Osteocyte (in vitro differentiated cells): ENCODE data around the gene FANCC. TPM values are rescaled to one million over a fixed set of nuclear protein-coding genes. Genes with fewer than 3 reads are reported as not detected.

Source experiments
- DNase-seq: peaks from one replicate; pipeline ENCODE4 v3.0.0; 2021; ENCODE audit warnings: mixed read lengths; ENCODE audit not compliant: unreplicated experiment; ENCODE audit errors: extremely low spot score
- H3K27ac Mint-ChIP-seq: one replicate; pipeline ENCODE4 v1.8.0; 2021; ENCODE audit warnings: mild to moderate bottlenecking, mixed read lengths; ENCODE audit not compliant: unreplicated experiment
- H3K27me3 Mint-ChIP-seq: one replicate; pipeline ENCODE4 v1.8.0; 2021; ENCODE audit warnings: mixed read lengths; ENCODE audit not compliant: unreplicated experiment
- H3K36me3 Mint-ChIP-seq: one replicate; pipeline ENCODE4 v1.8.0; 2021; ENCODE audit warnings: mixed read lengths; ENCODE audit not compliant: unreplicated experiment
- H3K4me1 Mint-ChIP-seq: one replicate; pipeline ENCODE4 v1.8.0; 2021; ENCODE audit warnings: mixed read lengths; ENCODE audit not compliant: unreplicated experiment
- H3K4me3 Mint-ChIP-seq: one replicate; pipeline ENCODE4 v1.8.0; 2021; ENCODE audit warnings: mild to moderate bottlenecking, moderate library complexity, mixed read lengths; ENCODE audit not compliant: unreplicated experiment
- H3K9me3 Mint-ChIP-seq: one replicate; pipeline ENCODE4 v1.8.0; 2021; ENCODE audit warnings: mixed read lengths; ENCODE audit not compliant: unreplicated experiment
- total RNA-seq: library from RNA; stranded (reverse); gene quantifications from 2 replicates; pipeline ENCODE4 v1.2.1, GENCODE V29; 2021
- TF ChIP-seq, protein P1 (sequence below): fragments of 200-600 bp; sonication (generic); IDR thresholded peaks from 2 replicates; pipeline ENCODE4 v1.5.0; 2021; ENCODE audit warnings: antibody characterized with exemption, mild to moderate bottlenecking, moderate library complexity

The FANCC gene
- total RNA-seq, 1 donor from 2014 or later = 12.3 TPM

DNA sequence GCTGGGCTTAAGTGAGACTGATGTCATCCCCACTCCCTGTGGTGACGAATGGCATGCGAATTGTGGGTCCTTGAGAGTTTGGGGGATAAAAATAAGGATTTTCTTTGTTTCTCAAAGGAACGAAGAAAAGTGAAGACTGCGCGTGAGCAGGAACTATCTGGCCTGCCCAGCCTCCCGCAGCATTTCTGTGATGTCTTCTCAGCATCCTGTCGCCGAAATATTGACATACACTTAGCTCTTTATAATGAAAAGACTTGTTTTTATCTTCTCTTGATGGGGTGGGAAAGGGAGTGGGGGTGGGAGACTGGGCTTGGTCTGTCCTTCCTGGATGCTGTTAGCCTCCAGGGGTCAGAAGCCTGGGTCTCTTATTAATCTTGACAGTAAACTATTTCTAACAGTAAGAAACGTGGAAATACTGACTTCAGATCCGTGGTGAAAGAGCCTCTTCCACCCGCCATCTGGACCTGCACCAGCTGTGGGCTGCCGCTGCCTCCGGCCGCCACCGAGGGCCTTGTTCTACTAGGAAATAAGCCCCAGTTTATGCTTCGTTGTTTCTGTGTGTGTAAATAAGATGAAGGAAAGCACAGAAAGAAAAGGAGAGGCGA is 239.6 kb downstream of the FANCC start:
- Mint-ChIP-seq H3K4me3 (no peak overlapping the region), H3K27ac (peak overlapping the region; percentile 59), H3K9me3 (no peaks in the 10 kb centered on the region), H3K36me3 (peaks cover 62% of the 10 kb centered on the region), H3K4me1 (peaks cover 38% of the 10 kb centered on the region), H3K27me3 (no peaks in the 10 kb centered on the region)
- DNase-seq = no peak
- TF ChIP-seq, protein P1, sequence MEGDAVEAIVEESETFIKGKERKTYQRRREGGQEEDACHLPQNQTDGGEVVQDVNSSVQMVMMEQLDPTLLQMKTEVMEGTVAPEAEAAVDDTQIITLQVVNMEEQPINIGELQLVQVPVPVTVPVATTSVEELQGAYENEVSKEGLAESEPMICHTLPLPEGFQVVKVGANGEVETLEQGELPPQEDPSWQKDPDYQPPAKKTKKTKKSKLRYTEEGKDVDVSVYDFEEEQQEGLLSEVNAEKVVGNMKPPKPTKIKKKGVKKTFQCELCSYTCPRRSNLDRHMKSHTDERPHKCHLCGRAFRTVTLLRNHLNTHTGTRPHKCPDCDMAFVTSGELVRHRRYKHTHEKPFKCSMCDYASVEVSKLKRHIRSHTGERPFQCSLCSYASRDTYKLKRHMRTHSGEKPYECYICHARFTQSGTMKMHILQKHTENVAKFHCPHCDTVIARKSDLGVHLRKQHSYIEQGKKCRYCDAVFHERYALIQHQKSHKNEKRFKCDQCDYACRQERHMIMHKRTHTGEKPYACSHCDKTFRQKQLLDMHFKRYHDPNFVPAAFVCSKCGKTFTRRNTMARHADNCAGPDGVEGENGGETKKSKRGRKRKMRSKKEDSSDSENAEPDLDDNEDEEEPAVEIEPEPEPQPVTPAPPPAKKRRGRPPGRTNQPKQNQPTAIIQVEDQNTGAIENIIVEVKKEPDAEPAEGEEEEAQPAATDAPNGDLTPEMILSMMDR = no peak

GRCh38 chr9:95077053-95077765 is 240.3 kb downstream of the FANCC start:
- TF ChIP-seq, protein P1 = no peak
- no peaks in the 10 kb centered on the region for H3K9me3 Mint-ChIP-seq
- peaks cover 56% of the 10 kb centered on the region for H3K36me3 Mint-ChIP-seq
- H3K27me3 Mint-ChIP-seq = no peaks in the 10 kb centered on the region
- peak; percentile 64 for DNase-seq
- peak overlapping the region; percentile 59 for H3K27ac Mint-ChIP-seq
- no peak overlapping the region for H3K4me3 Mint-ChIP-seq
- H3K4me1 Mint-ChIP-seq = peaks cover 38% of the 10 kb centered on the region

DNA sequence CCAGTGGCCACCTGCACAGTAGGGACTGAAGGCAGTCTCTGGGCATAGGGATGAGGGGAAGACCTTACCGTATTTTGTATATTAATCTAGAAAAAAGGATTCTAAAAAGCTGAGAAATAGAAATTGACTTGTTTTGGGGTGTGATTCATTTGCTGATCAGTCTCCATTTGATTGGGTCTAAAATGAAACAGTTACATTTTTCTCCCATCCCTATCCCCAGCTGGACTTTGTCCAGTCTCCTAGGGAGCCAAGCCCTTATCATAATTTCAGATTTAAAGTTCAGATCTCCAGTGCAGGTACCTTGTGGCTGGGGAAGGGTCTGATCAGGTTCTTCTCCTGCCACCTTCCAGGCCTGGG is 240.8 kb downstream of the FANCC start:
- Mint-ChIP-seq H3K27ac (peak overlapping the region; percentile 59), H3K27me3 (no peaks in the 10 kb centered on the region), H3K9me3 (no peaks in the 10 kb centered on the region), H3K36me3 (peaks cover 50% of the 10 kb centered on the region), H3K4me1 (peaks cover 38% of the 10 kb centered on the region), H3K4me3 (no peak overlapping the region)
- DNase-seq = no peak
- TF ChIP-seq, protein P1 = no peak

DNA sequence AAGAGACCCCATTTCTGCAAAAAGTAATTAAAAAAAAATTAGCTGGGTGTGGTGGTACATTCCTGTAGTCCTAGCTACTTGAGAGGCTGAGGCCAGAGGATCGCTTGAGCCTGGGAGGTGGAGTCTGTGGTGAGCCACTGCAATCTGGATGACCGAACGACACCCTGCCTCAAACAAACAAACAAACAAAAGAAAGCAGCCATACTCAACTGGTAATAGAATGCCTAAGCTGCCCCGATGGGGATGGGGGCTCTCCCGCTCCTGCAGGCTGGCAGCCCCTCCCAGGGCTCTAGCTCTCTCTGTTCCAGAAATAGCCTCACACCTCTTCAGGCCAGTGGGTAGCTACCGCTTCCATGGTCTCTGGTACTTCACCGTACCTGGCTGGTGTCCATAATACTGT is 241.8 kb downstream of the FANCC start:
- TF ChIP-seq, protein P1 = no peak
- Mint-ChIP-seq H3K27ac (no peak overlapping the region), H3K36me3 (peaks cover 46% of the 10 kb centered on the region), H3K9me3 (no peaks in the 10 kb centered on the region), H3K4me1 (peaks cover 40% of the 10 kb centered on the region), H3K27me3 (no peaks in the 10 kb centered on the region), H3K4me3 (no peak overlapping the region)
- no peak for DNase-seq

DNA sequence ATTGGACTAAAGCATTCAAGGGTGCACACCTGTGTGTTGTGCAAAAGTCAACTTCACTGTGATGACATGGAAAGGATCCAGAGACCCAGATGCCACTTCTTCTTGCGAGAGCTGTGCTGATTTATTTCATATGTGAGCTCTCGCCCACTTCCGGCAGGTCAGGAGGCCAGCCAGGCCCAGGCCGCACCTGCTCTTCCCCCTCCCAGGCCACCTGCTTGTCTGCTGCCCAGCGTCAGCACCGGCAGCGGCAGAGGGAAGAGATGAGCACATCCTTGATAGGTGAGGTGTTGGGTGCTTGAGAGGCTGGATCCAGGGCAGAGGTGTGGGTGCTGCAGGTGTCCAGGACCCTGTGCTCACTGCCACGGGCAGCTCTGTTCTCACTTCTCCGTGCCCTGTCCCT is 242.9 kb downstream of the FANCC start:
- no peak overlapping the region for H3K4me3 Mint-ChIP-seq
- H3K4me1 Mint-ChIP-seq = peaks cover 39% of the 10 kb centered on the region
- DNase-seq = peak; percentile 71
- no peak overlapping the region for H3K27ac Mint-ChIP-seq
- H3K27me3 Mint-ChIP-seq = no peaks in the 10 kb centered on the region
- peaks cover 54% of the 10 kb centered on the region for H3K36me3 Mint-ChIP-seq
- TF ChIP-seq, protein P1 = no peak
- no peaks in the 10 kb centered on the region for H3K9me3 Mint-ChIP-seq
